Cardiac muscle cell (in vitro differentiated cells and primary cell): ENCODE results near the gene CYP2U1. TPM values are rescaled to one million over a fixed set of nuclear protein-coding genes. Genes with fewer than 3 reads are reported as not detected.
"Not testable (repeated sequence)": the region's sequence is repeated elsewhere in the genome, so short reads cannot be mapped to it uniquely, and the experiment has no call there.

Experiments
- DNase-seq, 2 donors: peaks; one replicate each; pipeline versions ENCODE4 v3.0.0 to v3.0.0-alpha.2; 2010 to 2017; ENCODE audit warnings: low read depth in 1 of 2, low spot score in 1 of 2
- H3K27ac ChIP-seq: fragments of 200-600 bp; sonication (generic); 2 replicates; pipeline ENCODE4 v1.5.1; 2016
- H3K27me3 ChIP-seq: fragments of 200-600 bp; sonication (generic); 2 replicates; pipeline ENCODE4 v1.6.0; 2016; ENCODE audit warnings: control low read depth
- H3K36me3 ChIP-seq: fragments of 200-600 bp; sonication (generic); 2 replicates; pipeline ENCODE4 v1.5.1; 2016; ENCODE audit warnings: control low read depth
- H3K4me1 ChIP-seq: fragments of 200-600 bp; sonication (generic); 2 replicates; pipeline ENCODE4 v1.8.1; 2017; ENCODE audit warnings: low read depth, mild to moderate bottlenecking, mixed run types
- H3K4me3 ChIP-seq: fragments of 200-600 bp; sonication (generic); 2 replicates; pipeline ENCODE4 v1.5.1; 2016; ENCODE audit warnings: mild to moderate bottlenecking
- H3K9me3 ChIP-seq: fragments of 200-600 bp; sonication (generic); 2 replicates; pipeline ENCODE4 v1.5.1; 2017; ENCODE audit warnings: low read depth, mild to moderate bottlenecking, control low read depth
- CTCF ChIP-seq: IDR thresholded peaks from 2 replicates; pipeline ENCODE4 v1.5.1; 2012; ENCODE audit warnings: low read depth, mild to moderate bottlenecking, low read length
- polyA plus RNA-seq: library from polyadenylated mRNA; unstranded; fragments of >200 nt; fragmentation: Nextera tagmentation; extraction: Ambion mirVana; gene quantifications from 2 replicates; pipeline ENCODE4 v1.2.1, GENCODE V29; 2016
- total RNA-seq: library from RNA; depleted of rRNA; stranded (reverse); fragments of >200 nt; gene quantifications from 2 replicates; pipeline ENCODE4 v1.2.3, GENCODE V29; 2016

Gene CYP2U1
- total and polyA plus RNA-seq, 2 experiments from 2014 or later: 2.7 to 4.7 TPM

DNA sequence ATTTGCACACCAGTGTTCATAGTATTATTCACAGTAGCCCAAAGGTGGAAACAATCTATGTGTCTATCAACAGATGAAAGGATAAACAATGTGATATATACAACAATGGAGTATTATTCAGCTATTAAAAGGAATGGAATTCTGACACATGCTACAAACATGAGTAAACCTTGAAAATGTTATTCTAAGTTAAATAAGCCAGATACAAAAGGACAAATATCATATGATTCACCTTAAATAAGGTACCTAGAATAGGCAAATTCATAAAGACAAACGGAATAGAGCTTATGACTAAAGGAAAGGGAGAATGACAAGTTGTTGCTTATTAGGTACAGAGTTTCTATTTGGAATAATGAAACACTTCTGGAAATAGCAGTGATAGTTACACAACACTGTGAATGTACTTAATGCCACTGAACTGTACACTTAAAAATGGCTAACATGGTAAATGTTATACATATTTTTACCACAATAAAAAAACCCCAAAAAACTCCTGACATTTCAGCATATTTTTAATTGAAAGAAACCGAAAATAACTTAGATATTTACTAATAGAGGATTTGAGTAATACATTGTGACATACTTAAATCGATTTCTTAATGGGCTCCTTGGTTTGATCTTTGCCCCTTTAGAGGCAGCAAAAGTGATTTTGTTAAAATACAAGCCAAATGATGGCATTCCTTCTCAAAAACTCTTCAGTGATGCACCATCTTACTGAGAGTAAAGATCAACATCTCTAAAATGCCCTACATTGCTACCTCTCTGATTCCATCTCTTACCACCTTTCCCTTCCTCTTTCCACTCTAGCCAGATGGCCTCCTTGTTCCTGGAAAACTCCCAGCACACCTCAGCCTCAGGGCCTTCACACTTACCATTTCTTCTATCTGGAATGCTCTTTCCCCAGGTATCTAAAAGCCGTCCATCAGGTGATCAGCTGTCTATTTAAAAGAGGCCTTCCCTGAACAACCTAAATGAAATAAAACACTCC is 8.6 kb upstream of the CYP2U1 start:
- no peak for TF ChIP-seq CTCF

DNA sequence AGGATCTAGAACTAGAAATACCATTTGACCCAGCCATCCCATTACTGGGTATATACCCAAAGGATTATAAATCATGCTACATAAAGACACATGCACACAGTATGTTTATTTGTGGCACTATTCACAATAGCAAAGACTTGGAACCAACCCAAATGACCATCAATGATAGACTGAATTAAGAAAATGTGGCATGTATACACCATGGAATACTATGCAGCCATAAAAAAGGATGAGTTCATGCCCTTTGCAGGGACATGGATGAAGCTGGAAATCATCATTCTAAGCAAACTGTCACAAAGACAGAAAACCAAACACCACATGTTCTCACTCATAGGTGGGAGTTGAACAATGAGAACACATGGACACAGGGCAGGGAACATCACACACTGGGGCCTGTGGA is 5.6 kb upstream of the CYP2U1 start:
- H3K4me1 ChIP-seq, H3K9me3 ChIP-seq, H3K4me3 ChIP-seq, DNase-seq, H3K27ac ChIP-seq, H3K36me3 ChIP-seq, H3K27me3 ChIP-seq: not testable (repeated sequence)

More for the DNA sequence above, 8.6 kb upstream of the CYP2U1 start:
- no peak for DNase-seq
- Histone ChIP-seq H3K4me1 (no peaks in the 10 kb centered on the region), H3K27me3 (peaks cover 4% of the 10 kb centered on the region), H3K4me3 (no peak overlapping the region), H3K36me3 (no peaks in the 10 kb centered on the region), H3K27ac (no peak overlapping the region), H3K9me3 (no peaks in the 10 kb centered on the region)

- not testable (repeated sequence) for H3K36me3 ChIP-seq, DNase-seq, H3K27me3 ChIP-seq, H3K4me1 ChIP-seq, H3K9me3 ChIP-seq, H3K4me3 ChIP-seq, H3K27ac ChIP-seq
Measured at GRCh38 chr4:107926875-107927274, 4.5 kb upstream of the CYP2U1 start.

GRCh38 chr4:107931775-107932321 is 499 bp downstream of the CYP2U1 start:
- DNase-seq: no peak
- H3K4me1 ChIP-seq: no peaks in the 10 kb centered on the region
- TF ChIP-seq CTCF: no peak
- no peaks in the 10 kb centered on the region for H3K36me3 ChIP-seq
- peak overlapping the region; percentile 49 for H3K4me3 ChIP-seq
- H3K9me3 ChIP-seq: no peaks in the 10 kb centered on the region
- H3K27me3 ChIP-seq: peaks cover 21% of the 10 kb centered on the region
- no peak overlapping the region for H3K27ac ChIP-seq

DNA sequence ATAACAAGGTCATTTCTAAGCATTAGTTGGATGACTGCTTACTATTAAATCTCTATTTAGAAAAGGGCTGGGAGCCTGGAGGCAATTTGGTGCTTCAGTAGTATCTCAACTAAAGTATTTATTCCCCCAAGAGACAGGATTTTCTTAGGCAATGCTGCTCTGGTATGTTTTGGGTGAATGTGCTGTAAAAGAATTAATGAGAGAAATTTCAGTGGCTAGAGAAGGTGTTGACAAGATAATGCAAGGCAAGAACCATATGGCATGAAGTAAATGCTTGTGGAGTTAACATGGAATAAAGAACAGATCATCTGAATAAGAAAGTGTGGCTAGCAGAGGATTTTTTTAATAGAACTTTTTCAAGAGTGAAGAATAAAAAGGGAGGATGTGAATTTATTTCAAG is 3.9 kb downstream of the CYP2U1 start:
- Histone ChIP-seq H3K36me3 (no peaks in the 10 kb centered on the region), H3K9me3 (no peaks in the 10 kb centered on the region), H3K4me1 (no peaks in the 10 kb centered on the region), H3K27ac (no peak overlapping the region), H3K27me3 (peaks cover 17% of the 10 kb centered on the region), H3K4me3 (no peak overlapping the region)
- TF ChIP-seq CTCF: no peak
- peak in 1 of 2 donors; percentile 41 for DNase-seq

DNA sequence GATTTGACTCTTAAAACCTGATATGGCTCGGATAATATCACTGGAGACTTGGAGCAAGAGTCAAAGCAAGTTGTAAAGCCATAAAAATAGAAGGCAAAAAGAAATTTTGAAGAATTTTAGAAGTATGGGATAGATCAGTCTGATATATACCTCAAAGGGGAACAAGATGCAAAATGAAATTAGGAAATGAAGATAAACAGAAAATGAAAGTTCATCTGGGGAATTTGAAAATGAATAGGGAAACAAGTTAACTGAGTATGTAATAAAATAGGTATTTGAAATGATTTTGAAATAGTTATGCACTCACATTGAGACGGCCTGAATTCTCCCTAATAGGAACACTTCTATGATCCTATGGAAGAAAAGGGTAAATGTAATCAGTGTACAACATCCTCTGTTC is 5.7 kb downstream of the CYP2U1 start:
- Histone ChIP-seq H3K27ac (no peak overlapping the region), H3K4me3 (no peak overlapping the region), H3K4me1 (no peaks in the 10 kb centered on the region), H3K27me3 (peaks cover 13% of the 10 kb centered on the region), H3K36me3 (no peaks in the 10 kb centered on the region), H3K9me3 (no peaks in the 10 kb centered on the region)
- DNase-seq: no peak
- no peak for TF ChIP-seq CTCF
